D341Med (cell line): ENCODE measurements around the gene FARP2.

Experiments used
- DNase-seq: peaks from one replicate; pipeline ENCODE4 v3.0.0; 2012; ENCODE audit warnings: low spot score

FARP2 gene

GRCh38 chr2:241323778-241324177 is 32.3 kb upstream of the FARP2 start:
- no peak for DNase-seq

GRCh38 chr2:241324775-241325174 is 31.3 kb upstream of the FARP2 start:
- no peak for DNase-seq

- DNase-seq = no peak
Measured at GRCh38 chr2:241325257-241325656, 30.8 kb upstream of the FARP2 start.

- no peak for DNase-seq
Measured at GRCh38 chr2:241329669-241330615, 26.1 kb upstream of the FARP2 start.

- DNase-seq = no peak
Measured at GRCh38 chr2:241330616-241330981, 25.5 kb upstream of the FARP2 start.

- no peak for DNase-seq
Measured at GRCh38 chr2:241334813-241335212, 21.3 kb upstream of the FARP2 start.

- no peak for DNase-seq
Measured at GRCh38 chr2:241339839-241340630, 16.1 kb upstream of the FARP2 start.

GRCh38 chr2:241340631-241341163 is 15.4 kb upstream of the FARP2 start:
- DNase-seq = no peak

GRCh38 chr2:241344925-241345651 is 11.0 kb upstream of the FARP2 start:
- DNase-seq = no peak

- DNase-seq = no peak
Measured at GRCh38 chr2:241349941-241350340, 6.1 kb upstream of the FARP2 start.

- no peak for DNase-seq
Measured at GRCh38 chr2:241350530-241350877, 5.6 kb upstream of the FARP2 start.

- no peak for DNase-seq
Measured at GRCh38 chr2:241350878-241351639, 5.0 kb upstream of the FARP2 start.

- no peak for DNase-seq
Measured at GRCh38 chr2:241351640-241352031, 4.4 kb upstream of the FARP2 start.

- DNase-seq = no peak
Measured at GRCh38 chr2:241352227-241352626, 3.9 kb upstream of the FARP2 start.

GRCh38 chr2:241354668-241355658 is 1.1 kb upstream of the FARP2 start:
- peak; percentile 83 for DNase-seq

GRCh38 chr2:241356871-241357260 is 781 bp downstream of the FARP2 start:
- DNase-seq = no peak

GRCh38 chr2:241357531-241357930 is 1.4 kb downstream of the FARP2 start:
- DNase-seq = no peak

- no peak for DNase-seq
Measured at GRCh38 chr2:241358470-241358869, 2.4 kb downstream of the FARP2 start.

GRCh38 chr2:241359481-241360045 is 3.5 kb downstream of the FARP2 start:
- no peak for DNase-seq

GRCh38 chr2:241363426-241363825 is 7.3 kb downstream of the FARP2 start:
- DNase-seq = no peak
